ENCODE measurements around the gene VWA2. TPM values are rescaled to one million over a fixed set of nuclear protein-coding genes. Genes with fewer than 3 reads are reported as not detected.

The VWA2 gene
- total RNA-seq, 1 donor from 2014 or later: not detected

GRCh38 chr10:114297136-114297705 lies 58.2 kb downstream of the VWA2 start:
- ChIA-PET CTCF (no interaction called here), POLR2A (no interaction called here)
- Mint-ChIP-seq H3K27me3 (no peaks in the 10 kb centered on the region), H3K9me3 (peaks cover 11% of the 10 kb centered on the region), H3K4me1 (no peaks in the 10 kb centered on the region), H3K36me3 (ENCODE audit: low read depth) (peaks cover 63% of the 10 kb centered on the region), H3K4me3 (no peak overlapping the region), H3K27ac (no peak overlapping the region)
- ATAC-seq (ENCODE audit: low read depth): no peak
- intact Hi-C loops (cut with micrococcal nuclease): no loop called here
- TF ChIP-seq CTCF (IDR thresholded peaks at IDR 0.05): no peak
- no peak for DNase-seq

- Mint-ChIP-seq H3K36me3 (ENCODE audit: low read depth) (peaks cover 53% of the 10 kb centered on the region), H3K9me3 (peaks cover 5% of the 10 kb centered on the region), H3K27ac (no peak overlapping the region), H3K4me1 (peaks cover 12% of the 10 kb centered on the region), H3K4me3 (no peak overlapping the region), H3K27me3 (no peaks in the 10 kb centered on the region)
- ATAC-seq (ENCODE audit: low read depth): no peak
- POLR2A ChIA-PET: no interaction called here
- no peak for TF ChIP-seq CTCF (IDR thresholded peaks at IDR 0.05)
- no peak for DNase-seq
- intact Hi-C loops (cut with micrococcal nuclease): loop anchor here (5.0 kb wide), 1 partner anchor 128 kb away; the partner anchor contains the start of gene CCDC186
- CTCF ChIA-PET: no interaction called here
Observed at GRCh38 chr10:114300036-114300645, 61.1 kb downstream of the VWA2 start.

GRCh38 chr10:114301177-114301576 lies 62.1 kb downstream of the VWA2 start:
- intact Hi-C loops (cut with micrococcal nuclease): loop anchor here (5.0 kb wide), 1 partner anchor 129 kb away; the partner anchor contains the start of gene CCDC186
- ATAC-seq (ENCODE audit: low read depth): no peak
- H3K4me3 Mint-ChIP-seq: no peak overlapping the region

GRCh38 chr10:114301951-114302710 lies 63.1 kb downstream of the VWA2 start:
- peaks cover 34% of the 10 kb centered on the region for H3K36me3 Mint-ChIP-seq (ENCODE audit: low read depth)
- peaks cover 12% of the 10 kb centered on the region for H3K4me1 Mint-ChIP-seq
- ChIA-PET CTCF (interaction anchor here (0.7 to 2.6 kb wide), 4 partner anchors 10 to 823 kb away, joined by 4 to 45 read pairs (median 21); no protein-coding TSS in a partner anchor), POLR2A (no interaction called here)
- DNase-seq: no peak
- H3K27me3 Mint-ChIP-seq: no peaks in the 10 kb centered on the region
- H3K4me3 Mint-ChIP-seq: no peak overlapping the region
- TF ChIP-seq CTCF (IDR thresholded peaks at IDR 0.05): no peak
- intact Hi-C loops (cut with micrococcal nuclease): loop anchor here (5.0 kb wide), 1 partner anchor 130 kb away; the partner anchor contains the start of gene CCDC186
- no peak for ATAC-seq (ENCODE audit: low read depth)
- H3K27ac Mint-ChIP-seq: no peak overlapping the region
- H3K9me3 Mint-ChIP-seq: no peaks in the 10 kb centered on the region

More at GRCh38 chr10:114301177-114301576, 62.1 kb downstream of the VWA2 start:
- peaks cover 43% of the 10 kb centered on the region for H3K36me3 Mint-ChIP-seq (ENCODE audit: low read depth)
- no peak overlapping the region for H3K27ac Mint-ChIP-seq
- POLR2A ChIA-PET: no interaction called here
- H3K9me3 Mint-ChIP-seq: peaks cover under 1% of the 10 kb centered on the region
- DNase-seq: no peak
- TF ChIP-seq CTCF (IDR thresholded peaks at IDR 0.05): no peak
- H3K27me3 Mint-ChIP-seq: no peaks in the 10 kb centered on the region
- peaks cover 12% of the 10 kb centered on the region for H3K4me1 Mint-ChIP-seq
- CTCF ChIA-PET: no interaction called here

GRCh38 chr10:114303556-114303955 lies 64.5 kb downstream of the VWA2 start:
- H3K4me1 Mint-ChIP-seq: peaks cover 12% of the 10 kb centered on the region
- no peak for DNase-seq
- no peaks in the 10 kb centered on the region for H3K9me3 Mint-ChIP-seq
- intact Hi-C loops (cut with micrococcal nuclease): loop anchor here (5.0 kb wide), 1 partner anchor 131 kb away; the partner anchor contains the start of gene CCDC186
- H3K27me3 Mint-ChIP-seq: no peaks in the 10 kb centered on the region
- H3K27ac Mint-ChIP-seq: no peak overlapping the region
- CTCF ChIA-PET: interaction anchor here (0.6 to 2.6 kb wide), 29 partner anchors 9 to 827 kb away, joined by 3 to 45 read pairs (median 4); partner anchors contain the start of gene FHIP2A
- no peak for TF ChIP-seq CTCF (IDR thresholded peaks at IDR 0.05)
- POLR2A ChIA-PET: no interaction called here
- peak overlapping the region; percentile 86 for H3K4me3 Mint-ChIP-seq
- no peak for ATAC-seq (ENCODE audit: low read depth)
- H3K36me3 Mint-ChIP-seq (ENCODE audit: low read depth): peaks cover 24% of the 10 kb centered on the region

Data from activated B cell treated with CpG ODN at 0.5 μM for 24 hours (primary cell).